CD4-positive, alpha-beta T cell treated with Interleukin-21 for 1 hour (primary cell): ENCODE results near the gene MCM3AP.

Experiments used
- DNase-seq: peaks from one replicate; pipeline ENCODE4 v3.0.0-alpha.2; 2020

The MCM3AP gene

DNA sequence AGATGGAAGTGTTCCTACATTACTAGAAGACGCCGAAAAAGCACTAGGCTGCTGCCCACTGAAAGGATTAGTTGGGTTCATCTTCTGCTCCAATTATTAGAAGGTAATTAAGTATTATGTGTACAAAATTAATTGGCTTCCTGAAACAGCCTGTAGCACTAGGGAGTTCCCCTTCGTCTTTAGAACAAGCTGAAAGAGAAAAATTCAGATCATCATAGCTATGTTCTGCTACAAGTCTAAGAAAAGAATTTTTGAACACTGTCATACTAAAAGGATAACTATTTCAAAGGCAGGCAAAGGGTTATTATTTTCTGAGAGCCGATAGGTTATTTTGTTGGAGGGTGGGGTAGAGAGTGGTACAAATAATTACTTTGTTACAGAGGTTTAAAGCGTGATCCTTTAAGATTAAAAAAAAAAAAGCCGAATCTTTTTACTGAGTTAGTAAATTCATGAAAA is at the start of gene MCM3AP:
Gene MCM3AP (minus strand): TSS at position 406 of the 456 bp plus-strand sequence. CDS start 325 bp downstream, at position 81.
- no peak for DNase-seq

DNA sequence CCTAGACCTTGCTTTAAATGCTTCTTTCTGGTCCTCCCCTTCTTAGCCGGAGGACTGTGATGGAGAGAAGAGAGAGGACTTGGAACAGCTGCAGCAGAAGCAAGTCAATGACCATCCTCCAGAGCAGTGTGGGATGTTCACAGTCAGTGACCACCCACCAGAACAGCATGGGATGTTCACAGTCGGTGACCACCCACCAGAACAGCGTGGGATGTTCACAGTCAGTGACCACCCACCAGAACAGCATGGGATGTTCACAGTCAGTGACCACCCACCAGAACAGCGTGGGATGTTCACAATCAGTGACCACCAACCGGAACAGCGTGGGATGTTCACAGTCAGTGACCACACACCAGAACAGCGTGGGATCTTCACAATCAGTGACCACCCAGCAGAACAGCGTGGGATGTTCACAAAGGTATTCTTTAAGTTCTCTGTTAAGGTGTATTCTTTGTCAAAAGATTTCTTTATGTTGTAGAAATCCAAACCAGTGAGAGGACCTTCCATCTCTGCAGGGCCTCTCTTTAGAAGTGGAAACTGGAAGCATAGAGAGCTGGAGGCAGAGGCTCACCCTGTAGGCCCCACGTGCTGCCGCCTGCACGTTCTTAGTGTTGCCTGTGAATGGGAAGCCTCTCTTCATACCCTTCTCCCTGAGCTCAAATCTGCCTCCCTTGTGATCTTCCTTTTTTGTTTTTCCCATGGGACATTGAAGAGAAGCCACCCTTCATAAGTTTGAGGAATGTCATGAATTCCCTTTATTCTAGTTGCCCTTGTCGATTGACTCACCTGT is 49.1 kb upstream of the MCM3AP start:
- no peak for DNase-seq

DNA sequence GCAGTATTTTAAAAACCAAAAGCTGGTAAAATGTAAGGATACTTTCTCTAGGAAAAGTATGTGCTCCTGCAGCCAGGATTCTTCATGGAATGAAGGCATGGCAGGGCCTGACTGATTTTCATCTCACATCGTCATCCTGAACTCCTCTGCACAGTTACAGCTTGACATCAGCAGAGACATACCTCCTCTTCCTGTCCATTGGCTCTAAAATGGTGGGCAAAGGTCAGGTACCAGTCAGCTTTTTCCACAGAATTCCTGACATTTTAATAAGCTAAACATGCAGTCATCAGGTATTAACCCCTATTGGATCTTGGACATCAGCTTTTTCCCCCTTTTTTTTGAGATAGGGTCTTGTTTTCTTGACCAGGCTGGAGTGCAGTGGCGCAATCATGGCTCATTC is 44.4 kb upstream of the MCM3AP start:
- DNase-seq = no peak

DNA sequence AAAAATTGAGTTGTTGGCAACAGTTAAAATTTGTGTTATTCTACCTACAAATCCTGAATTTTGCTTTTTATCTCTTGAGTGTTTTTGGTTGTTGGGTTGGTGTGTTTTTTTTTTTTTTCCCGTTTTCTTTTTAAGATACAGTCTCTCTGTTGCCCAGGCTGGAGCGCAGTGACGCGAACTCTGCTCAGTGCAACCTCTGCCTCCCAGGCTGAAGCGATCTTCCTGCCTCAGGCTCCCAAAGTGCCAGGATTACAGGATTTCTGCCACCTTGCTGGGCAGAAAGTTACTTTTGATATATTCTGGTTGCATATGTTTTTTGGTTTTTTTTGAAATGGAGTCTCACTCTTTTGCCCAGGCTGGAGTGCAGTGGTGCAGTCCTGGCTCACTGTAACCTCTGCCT is 42.7 kb upstream of the MCM3AP start:
- no peak for DNase-seq

DNA sequence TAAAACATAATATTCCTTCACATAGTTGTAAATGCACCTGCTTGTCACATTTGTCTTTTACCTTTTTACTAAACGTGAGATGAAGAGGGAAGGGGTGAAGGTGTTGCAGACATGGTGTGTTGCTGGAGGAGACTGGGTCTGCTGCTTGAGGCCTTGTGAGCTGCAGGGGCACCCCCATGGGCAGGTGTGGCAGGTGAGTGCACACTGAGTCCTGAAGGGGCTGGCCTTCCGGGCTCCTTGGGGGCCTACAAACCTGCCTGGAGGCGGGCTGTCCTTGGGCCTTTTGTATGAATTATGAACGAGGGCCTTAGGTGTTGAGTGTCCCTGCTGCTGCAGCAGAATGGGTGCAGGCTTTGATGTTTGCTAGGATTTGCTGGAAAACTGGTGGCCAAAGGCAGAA is 42.3 kb upstream of the MCM3AP start:
- DNase-seq = no peak

DNA sequence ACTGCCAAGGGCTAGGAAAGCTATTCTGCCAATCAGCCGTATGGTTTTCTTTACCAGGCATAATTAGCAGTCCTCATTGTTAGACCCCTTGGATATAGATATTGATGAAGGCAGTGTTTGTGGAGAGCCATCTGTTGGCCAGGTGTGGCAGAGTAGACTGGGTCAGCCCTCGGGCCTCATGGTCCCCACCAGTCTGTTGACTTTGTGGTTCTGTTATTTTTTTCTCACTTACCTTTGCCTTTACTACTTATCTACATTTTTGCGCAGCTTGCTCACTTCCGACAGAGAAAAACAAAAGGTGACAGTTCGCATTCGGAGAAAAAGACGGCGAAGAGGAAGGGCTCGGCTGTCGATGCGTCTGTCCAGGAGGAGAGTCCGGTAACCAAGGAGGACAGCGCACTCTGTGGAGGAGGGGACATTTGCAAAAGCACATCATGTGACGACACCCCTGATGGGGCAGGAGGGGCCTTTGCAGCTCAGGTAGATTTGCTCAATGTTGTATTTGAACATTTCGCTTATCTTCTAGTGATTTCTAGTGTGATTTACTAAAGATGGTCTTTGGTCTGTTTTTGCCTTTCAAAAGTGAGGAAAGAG is 40.8 kb upstream of the MCM3AP start:
- DNase-seq = no peak

DNA sequence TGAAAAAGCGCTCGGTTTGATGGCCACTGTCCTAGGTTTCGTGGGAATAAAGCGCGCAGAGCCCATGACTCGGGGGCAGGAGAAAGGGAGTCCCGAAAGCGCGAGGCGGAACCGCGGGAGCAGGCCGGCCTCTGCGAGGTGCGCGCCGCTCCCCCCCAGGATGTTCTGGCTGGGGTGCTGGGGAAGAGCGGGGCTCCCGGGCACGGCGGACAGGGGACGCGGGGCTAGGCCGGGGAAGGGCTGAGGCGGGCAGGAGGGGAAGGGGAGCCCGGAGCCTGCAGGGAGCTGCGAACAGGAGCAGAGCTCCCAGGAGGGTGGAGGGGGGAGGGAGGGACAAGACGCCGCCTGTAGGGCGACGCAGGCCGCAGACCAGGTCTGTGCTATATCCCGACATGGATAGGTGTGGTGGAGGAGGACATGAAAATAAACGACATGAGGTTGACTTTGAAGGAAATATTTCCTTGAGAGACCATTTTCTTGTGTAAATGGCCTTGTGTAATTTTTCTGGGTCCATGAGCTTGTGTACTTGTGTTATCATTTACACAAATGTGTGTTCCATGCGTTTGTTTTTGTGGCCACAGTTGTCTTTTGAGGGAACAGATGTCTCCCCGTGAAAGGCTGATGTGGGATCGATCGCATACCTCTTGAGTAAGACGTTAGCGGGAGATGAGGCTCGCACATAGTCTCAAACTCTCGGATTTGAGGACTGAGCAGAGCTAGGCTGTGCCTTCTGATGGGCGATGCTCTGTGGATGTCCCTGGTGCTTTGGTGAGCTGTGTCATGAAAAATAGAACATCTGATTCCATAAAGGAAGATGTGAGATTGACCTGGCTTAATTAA is 39.9 kb upstream of the MCM3AP start:
- peak; percentile 25 for DNase-seq

DNA sequence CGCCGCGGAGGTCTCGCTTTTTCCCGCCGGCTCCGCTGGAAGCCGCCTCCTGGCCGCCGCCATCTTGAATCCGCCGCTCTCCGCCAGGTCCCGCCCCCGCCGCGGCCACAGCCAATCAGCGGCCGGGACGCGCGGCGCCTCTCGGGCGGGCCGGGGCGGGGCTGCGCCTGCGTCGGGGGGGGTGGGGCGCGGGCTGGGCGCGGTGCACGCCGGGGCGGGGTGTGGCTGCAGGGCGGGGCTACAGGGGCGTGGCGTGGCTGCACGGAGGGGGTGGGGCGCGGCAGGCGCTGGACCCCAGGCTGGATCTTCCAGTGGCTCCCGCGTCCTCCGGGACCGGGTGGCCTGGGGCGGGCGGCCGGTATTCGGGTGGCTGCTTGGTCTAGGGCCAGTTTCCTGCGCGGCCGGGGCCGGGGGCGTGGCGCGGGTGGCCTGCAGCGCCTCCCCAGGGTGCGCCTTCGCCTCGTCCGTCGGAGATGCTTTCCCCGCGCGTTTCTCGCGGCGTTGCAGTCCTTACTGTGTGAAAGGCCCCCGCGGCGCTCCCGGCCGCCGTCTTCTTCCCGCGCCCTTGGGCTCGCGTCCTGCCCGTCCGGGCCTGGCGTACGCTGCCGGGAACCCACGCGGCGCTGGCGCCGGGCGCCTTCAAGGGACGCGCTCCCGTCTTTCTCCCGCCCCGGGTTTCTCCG is 39.1 kb upstream of the MCM3AP start:
- peak; percentile 86 for DNase-seq

DNA sequence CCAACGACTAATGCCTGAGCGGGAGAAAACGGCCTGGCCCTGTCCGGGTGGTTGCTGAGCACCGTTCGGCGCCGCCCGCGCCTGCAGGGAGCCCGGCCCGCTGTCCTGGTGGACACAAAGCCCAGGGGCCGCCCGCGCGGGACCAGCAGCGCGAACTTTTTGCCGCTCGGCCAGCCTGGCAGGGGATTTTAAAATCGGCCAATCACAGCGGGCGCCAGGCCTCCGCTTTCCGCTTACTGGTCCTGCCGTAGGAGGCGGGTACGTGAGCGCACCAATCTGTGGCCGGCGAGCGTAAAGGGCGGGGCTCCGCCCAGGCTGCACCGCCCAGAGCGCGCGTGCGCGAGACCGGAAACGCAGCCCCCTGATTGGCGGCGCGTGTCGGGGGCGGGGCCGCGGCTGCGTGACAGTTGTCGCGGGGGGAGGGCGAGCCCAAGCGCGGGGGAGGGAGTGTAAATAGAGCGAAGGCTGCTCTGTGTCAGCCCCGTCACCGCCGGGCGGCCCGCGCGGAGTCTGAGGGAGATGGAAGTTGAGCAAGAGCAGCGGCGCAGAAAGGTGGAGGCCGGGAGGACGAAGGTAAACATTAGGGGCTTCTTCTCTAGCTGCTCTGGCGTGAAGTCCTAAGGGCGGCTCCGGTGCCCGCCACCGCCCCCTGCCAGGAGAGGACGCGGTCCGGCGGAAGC is 38.4 kb upstream of the MCM3AP start, which contains the start of the genes C21orf58 and PCNT:
Gene C21orf58 (minus strand): TSS at position 161 of the 680 bp plus-strand sequence. CDS start 1,132 bp downstream, outside the sequence.
Gene PCNT (plus strand): TSS at position 447 of the 680 bp plus-strand sequence. CDS start 73 bp downstream, at position 520.
- peak; percentile 98 for DNase-seq

DNA sequence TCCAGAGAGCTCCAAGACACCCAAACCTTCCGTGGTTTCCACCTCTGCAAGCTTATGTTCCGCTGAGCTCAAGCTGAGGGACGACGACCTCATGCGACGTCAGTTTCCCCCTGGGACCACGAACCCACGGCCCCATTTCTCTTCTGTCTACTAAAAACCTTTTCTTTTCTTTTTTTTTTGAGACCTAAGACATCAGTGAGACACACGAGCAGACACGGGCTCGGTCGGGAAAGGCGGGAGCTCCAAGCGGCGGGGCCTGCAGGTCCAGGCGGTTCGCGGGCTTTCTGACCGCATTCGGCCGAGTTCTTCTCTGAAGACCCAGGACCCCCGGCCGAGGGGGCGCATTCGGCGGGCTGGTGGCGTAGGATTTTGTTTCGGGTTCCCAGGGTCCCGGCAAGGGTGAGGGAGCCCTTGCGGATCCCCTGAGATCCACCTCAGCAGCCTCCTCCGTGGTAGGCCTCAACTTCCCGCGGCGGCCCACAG is 37.9 kb upstream of the MCM3AP start:
- DNase-seq = no peak

DNA sequence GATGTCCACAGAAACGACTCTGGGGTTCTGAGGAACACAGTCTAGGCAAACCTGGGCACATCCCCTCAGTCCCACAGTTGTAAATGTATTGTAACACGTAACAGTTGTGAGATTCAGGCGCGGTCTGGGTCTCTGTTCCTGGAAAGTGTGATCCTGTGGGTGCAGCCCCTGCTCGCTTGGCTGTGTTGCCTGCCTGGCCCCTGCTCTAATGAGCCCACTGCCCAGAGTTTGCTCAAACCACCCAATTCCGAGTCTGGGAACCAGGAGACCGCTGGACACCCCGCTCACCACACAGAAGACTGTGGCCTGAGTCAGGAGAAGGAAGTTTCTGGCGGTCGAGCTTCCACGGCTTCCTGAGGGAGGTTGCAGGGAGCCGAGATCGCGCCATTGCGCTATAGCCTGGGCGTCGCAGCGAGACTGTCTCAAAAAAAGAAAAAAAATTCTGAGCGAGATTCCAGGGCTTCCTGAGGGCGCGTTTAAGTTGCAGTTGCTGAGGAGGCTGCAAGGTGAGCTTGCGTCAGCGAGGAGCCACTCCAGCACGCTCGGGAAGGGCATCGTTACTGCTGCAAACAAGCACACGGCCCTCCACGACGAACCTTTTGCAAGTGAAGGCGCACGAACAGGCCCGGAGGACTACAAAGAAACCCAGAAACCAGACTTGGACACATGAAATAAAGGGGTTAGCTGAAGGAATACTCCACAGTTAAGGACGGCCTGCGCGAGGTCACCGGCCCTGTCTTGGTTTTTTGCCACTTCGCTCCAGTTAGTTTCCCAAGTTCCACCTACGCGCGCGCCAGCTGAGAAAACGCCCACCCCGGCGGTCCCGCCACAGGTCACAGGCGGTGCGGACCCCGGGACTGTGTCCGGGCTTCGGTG is 37.2 kb upstream of the MCM3AP start:
- no peak for DNase-seq

DNA sequence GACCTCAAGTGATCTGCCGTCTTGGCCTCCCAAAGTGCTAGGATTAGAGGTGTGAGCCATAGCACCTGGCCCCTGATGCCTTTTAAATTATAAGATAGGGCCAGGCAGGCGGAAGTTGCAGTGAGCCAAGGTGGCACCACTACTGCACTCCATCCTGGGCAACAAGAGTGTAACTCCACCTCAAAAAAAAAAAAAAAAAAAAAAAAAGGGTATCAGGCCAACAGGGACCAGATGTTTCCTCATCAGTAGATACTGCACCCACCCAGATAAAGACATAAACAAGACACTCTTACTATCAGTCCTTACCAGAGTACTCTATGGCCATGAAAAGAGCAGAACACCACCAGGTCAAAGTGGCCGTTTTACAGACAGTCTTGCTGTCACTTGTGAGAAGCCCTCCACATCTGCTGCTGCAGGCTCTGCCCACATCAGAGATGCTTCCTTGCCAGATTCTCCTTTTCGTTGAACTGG is 35.0 kb upstream of the MCM3AP start:
- DNase-seq = no peak

DNA sequence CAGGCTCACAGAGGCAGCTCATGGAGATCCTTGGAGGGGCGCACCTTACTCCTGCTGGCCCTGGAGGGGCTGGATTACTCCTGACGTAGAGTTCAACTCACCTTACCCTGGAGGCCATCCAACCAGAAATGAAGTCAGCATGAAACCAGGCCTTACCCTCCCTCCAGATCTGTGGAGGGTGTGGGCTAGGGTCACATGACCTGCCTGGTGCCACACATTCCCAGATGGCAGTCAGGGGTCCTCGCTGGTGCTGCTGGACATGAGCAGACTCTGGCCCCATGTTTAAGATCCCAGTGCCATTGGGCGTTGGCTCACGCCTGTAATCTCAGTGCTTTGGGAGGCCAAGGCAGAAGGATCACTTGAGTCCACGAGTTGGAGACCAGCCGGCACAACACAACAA is 33.8 kb upstream of the MCM3AP start:
- no peak for DNase-seq

DNA sequence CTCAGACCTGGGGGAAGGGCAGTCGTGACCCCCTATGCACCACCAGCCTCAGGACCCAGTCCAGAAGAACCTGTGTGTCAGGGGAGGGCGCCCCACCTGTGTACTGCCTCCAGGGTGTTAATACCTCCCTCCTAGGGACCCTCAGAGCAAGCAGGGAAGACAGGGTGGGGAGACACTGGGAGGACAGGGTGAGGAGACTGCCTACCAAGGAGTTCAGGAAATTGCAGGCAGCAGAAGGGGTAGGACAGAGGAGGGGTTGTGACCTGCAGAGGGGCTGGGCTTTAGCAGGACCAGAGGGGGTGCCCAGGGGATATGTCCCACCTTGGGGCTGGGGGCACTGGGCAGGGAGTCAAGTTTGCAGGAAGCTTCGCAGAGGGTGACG is 33.0 kb upstream of the MCM3AP start:
- no peak for DNase-seq

DNA sequence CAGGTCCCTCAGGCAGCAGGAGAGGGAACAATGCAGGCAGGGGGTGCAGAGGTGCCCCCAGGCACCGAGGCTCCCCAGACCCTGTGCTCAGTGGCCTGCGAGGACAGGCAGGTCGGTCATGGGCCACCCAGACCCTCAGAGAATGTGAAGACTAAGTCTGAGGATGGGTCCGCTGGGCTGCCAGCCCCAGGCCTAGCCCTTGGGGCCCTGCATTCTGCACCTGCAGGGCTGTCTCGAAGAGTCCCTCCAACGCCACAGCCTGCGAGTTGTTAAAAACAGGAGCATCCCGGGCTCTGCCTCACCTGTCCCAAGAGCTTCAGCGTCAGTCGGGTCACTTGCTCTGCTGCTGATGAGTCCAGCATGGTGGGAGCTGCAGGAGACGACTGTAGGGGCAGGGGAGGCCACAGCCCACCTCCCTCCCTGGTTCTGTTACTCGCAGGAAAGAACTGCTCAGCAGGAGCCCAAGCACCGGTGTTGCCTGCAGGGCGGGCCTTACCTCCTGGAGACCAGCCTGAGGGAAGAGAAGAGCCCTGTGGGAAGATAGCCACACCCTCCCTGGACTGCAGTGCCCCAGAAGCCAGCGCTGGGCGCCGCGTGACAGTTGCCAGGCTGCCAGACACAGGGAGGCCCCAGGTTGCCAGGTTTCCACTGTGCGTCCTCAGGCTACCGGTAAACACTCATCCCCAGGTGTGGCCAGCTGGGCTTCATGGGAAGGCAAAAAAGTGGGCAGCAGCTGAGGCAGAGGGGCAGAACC is 32.5 kb upstream of the MCM3AP start:
- no peak for DNase-seq

DNA sequence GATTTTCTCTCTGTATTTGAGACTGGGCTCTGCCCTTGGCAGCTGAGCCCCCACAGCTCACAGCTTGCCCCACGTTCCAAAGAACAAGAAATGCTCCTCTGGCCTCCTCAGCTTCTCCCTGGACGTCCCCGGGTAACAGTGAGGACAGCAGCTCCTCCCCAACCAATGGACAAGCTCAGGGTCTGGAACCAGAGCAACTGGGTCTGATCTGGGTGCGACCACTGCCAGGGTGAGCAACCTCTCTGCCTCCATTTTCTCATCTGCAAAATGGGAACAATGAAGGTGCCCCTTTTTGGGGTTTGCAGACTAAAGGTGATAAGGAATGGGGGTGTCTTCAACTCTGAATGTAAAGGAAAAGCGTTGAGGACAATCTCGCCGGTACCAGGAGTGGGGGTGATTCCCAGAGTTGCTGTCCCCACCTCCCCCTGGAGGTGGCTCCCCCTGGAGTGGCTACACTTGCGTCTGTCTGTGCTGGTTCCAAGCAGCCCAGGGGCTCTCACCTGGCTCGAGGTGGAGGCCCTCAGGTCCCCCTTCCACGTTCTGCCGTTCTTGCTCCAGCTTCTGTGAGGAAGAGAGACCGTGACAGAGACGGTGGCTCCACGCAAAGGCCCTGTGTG is 31.4 kb upstream of the MCM3AP start:
- no peak for DNase-seq

DNA sequence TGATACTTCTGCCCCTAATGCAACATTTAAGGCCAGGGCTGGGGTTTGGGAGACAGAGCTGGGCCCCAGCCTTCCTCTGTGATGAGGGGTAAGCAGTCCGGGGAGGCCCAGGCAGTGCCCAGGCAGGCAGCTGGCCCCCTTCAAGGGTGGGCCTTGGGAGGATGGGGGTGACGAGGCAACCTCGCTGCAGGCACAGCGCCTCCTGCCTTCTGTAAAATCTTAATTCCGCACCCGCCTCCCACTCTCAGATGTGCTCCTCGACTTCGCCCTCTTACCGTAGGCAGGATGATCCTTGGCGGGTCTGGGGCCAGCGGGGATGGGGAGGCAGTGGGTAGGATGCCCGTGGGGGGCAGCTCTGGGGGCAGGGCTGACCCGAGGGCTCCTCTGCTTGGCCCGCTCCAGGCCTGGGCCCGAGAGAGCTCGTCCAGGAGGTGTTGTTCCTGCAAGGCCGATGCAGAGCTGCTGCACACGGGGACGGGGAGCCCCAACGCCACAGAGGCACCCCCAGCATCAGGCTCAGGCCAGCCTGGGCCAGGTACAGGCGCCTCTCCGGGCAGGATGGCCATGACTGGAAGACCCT is 29.1 kb upstream of the MCM3AP start:
- no peak for DNase-seq

DNA sequence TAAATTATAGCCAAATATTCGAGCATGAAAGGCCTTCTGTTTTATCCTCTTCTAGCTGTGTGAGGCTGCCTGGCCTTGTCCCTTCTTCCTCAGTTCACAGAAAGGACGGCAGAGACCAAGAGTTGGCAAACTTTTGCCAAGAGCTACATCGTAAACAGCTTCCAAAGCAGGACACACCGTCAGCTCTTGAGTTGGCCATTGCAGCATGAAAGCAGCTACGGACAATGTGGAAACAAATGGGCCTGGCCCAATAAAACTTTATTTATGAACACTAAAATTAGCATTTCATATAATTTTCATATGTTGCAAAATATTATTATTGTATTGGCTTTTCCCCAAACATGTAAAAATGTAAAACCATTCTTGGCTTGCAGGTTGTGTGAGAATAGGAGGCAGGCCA is 27.5 kb upstream of the MCM3AP start:
- DNase-seq = no peak

DNA sequence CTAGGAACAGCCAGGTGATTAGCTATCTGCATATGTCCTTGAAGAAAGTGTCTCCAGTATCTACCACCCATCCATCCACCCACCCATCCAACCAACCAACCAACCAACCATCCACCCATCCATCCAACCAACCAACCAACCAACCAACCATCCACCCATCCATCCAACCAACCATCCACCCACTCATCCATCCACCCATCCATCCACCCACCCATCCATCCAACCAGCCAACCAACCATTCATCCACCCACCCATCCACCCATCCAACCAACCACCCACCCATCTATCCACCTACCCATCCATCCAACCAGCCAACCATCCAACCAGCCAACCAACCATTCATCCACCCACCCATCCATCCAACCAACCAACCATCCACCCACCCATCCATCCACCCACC is 26.2 kb upstream of the MCM3AP start:
- DNase-seq = no peak
